ENCODE measurements around the gene RNF151. TPM values are rescaled to one million over a fixed set of nuclear protein-coding genes. Genes with fewer than 3 reads are reported as not detected.

The RNF151 gene
- total RNA-seq, 2 experiments from 2014 or later = not detected

DNA sequence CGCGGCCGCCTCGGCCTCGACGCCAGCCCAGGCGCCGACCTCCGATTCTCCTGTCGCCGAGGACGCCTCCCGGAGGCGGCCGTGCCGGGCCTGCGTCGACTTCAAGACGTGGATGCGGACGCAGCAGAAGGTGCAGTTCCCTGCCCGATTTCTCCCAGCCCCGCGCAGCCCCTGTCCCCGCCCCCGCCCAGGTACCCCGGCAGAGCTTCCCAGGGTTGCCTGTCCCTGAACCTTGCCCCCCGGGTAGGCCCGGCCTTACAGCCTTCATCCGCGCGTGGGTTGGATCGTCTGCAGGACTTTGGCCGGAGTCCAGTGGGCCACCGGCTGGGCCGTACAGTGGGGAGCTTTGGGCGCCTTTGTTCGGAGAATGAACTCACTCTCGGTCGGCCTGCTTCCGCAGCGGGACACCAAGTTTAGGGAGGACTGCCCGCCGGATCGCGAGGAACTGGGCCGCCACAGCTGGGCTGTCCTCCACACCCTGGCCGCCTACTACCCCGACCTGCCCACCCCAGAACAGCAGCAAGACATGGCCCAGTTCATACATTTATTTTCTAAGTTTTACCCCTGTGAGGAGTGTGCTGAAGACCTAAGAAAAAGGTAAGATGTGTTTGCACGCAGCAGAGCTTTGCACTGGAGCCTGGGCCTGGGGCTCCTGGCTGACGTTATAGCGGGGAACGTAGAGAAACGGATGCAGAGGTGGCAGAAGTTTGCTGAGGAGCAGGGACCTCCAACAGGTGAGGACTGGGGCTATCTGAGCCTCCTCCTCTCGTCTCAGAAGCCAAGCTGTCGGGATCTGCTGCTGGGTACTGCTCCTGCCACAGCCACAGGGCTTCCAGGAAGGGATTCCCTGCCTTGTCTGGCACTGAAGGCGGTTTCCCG lies 17.9 kb downstream of the RNF151 start:
- Histone ChIP-seq H3K36me3 (ENCODE audit: insufficient read depth, low read length) (peaks cover 12% of the 10 kb centered on the region), H3K9me3 (ENCODE audit: control insufficient read depth in 1 of 2, insufficient read depth in 1 of 2, low read length in 2 of 2) (peaks cover 0 to 20% of the 10 kb centered on the region in 2 experiments), H3K4me3 (ENCODE audit: low read length) (peak overlapping the region; percentile 65), H3K4me1 (ENCODE audit: insufficient read depth, low read length) (peaks cover 44% of the 10 kb centered on the region), H3K27ac (ENCODE audit: low read depth in 1 of 2, low read length in 2 of 2) (no peak overlapping the region), H3K27me3 (ENCODE audit: control insufficient read depth in 1 of 2, insufficient read depth in 2 of 2, low read length in 2 of 2) (peaks cover 33 to 35% of the 10 kb centered on the region in 2 experiments)
- H3K36me3 Mint-ChIP-seq (ENCODE audit: low read depth) = peaks cover 20% of the 10 kb centered on the region
- TF ChIP-seq, protein P1, sequence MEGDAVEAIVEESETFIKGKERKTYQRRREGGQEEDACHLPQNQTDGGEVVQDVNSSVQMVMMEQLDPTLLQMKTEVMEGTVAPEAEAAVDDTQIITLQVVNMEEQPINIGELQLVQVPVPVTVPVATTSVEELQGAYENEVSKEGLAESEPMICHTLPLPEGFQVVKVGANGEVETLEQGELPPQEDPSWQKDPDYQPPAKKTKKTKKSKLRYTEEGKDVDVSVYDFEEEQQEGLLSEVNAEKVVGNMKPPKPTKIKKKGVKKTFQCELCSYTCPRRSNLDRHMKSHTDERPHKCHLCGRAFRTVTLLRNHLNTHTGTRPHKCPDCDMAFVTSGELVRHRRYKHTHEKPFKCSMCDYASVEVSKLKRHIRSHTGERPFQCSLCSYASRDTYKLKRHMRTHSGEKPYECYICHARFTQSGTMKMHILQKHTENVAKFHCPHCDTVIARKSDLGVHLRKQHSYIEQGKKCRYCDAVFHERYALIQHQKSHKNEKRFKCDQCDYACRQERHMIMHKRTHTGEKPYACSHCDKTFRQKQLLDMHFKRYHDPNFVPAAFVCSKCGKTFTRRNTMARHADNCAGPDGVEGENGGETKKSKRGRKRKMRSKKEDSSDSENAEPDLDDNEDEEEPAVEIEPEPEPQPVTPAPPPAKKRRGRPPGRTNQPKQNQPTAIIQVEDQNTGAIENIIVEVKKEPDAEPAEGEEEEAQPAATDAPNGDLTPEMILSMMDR (IDR thresholded peaks at IDR 0.05) = no peak
- H3K27ac Mint-ChIP-seq = peak overlapping the region; percentile 56
- peak in 1 of 14 experiments; percentile 51 for DNase-seq
- intact Hi-C loops (cut with DNase I, micrococcal nuclease) = no loop called here
- ChIA-PET POLR2A (interaction anchor here (0.6 to 6.8 kb wide), 10 partner anchors 8 to 171 kb away, joined by 3 to 62 read pairs (median 4); partner anchors contain the start of genes PKD1, RPS2, TBL3 and TRAF7), CTCF (interaction anchor here (2.1 kb wide), 1 partner anchor 20 kb away, joined by 8 read pairs; no protein-coding TSS in a partner anchor)
- H3K9me3 Mint-ChIP-seq = no peaks in the 10 kb centered on the region
- H3K4me1 Mint-ChIP-seq (ENCODE audit: low read depth) = peaks cover 30% of the 10 kb centered on the region
- peak overlapping the region; percentile 87 for H3K4me3 Mint-ChIP-seq
- H3K27me3 Mint-ChIP-seq = peaks cover 50% of the 10 kb centered on the region
- ATAC-seq (ENCODE audit: poor library complexity) = peak; percentile 48

DNA sequence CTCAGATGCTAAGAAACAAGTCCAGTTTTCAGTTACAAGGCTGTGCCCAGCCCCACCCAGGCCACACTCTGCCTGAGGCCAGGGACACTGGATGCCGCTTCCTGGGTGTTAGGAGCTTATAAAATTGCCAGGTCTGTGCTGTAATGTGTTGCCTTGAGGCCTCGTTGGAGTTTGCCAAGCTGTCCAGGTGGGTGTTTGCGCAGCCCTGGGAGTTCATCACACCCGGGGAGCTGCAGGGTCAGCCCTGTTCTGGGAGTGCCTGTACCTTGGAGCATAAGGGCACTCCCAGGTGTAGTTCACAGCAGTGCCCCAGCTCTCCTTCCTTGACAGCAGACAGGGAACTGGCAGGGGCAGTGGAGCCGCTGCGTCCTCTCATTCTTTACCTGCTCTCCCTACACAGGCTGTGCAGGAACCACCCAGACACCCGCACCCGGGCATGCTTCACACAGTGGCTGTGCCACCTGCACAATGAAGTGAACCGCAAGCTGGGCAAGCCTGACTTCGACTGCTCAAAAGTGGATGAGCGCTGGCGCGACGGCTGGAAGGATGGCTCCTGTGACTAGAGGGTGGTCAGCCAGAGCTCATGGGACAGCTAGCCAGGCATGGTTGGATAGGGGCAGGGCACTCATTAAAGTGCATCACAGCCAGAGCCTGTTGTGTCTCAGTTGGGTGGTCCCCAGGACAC lies 19.0 kb downstream of the RNF151 start:
- H3K36me3 Mint-ChIP-seq (ENCODE audit: low read depth) = peaks cover 20% of the 10 kb centered on the region
- peaks cover 30% of the 10 kb centered on the region for H3K4me1 Mint-ChIP-seq (ENCODE audit: low read depth)
- H3K27ac Mint-ChIP-seq = peak overlapping the region; percentile 56
- peak overlapping the region; percentile 87 for H3K4me3 Mint-ChIP-seq
- TF ChIP-seq, protein P1 (IDR thresholded peaks at IDR 0.05) = no peak
- peaks cover 27 to 29% of the 10 kb centered on the region in 2 experiments for H3K27me3 ChIP-seq (ENCODE audit: control insufficient read depth in 1 of 2, insufficient read depth in 2 of 2, low read length in 2 of 2)
- peaks cover 0 to 13% of the 10 kb centered on the region in 2 experiments for H3K9me3 ChIP-seq (ENCODE audit: control insufficient read depth in 1 of 2, insufficient read depth in 1 of 2, low read length in 2 of 2)
- DNase-seq (no peak), ATAC-seq (ENCODE audit: poor library complexity) (no peak)
- no peak overlapping the region for H3K4me3 ChIP-seq (ENCODE audit: low read length)
- H3K9me3 Mint-ChIP-seq = no peaks in the 10 kb centered on the region
- ChIA-PET POLR2A (interaction anchor here (1.2 to 6.8 kb wide), 6 partner anchors 10 to 170 kb away, joined by 3 to 62 read pairs (median 8); partner anchors contain the start of genes RPS2, TBL3 and TRAF7), CTCF (no interaction called here)
- H3K27ac ChIP-seq (ENCODE audit: low read depth in 1 of 2, low read length in 2 of 2) = no peak overlapping the region
- H3K4me1 ChIP-seq (ENCODE audit: insufficient read depth, low read length) = peaks cover 43% of the 10 kb centered on the region
- H3K27me3 Mint-ChIP-seq = peaks cover 44% of the 10 kb centered on the region
- H3K36me3 ChIP-seq (ENCODE audit: insufficient read depth, low read length) = peaks cover 12% of the 10 kb centered on the region
- intact Hi-C loops (cut with DNase I, micrococcal nuclease) = no loop called here

DNA sequence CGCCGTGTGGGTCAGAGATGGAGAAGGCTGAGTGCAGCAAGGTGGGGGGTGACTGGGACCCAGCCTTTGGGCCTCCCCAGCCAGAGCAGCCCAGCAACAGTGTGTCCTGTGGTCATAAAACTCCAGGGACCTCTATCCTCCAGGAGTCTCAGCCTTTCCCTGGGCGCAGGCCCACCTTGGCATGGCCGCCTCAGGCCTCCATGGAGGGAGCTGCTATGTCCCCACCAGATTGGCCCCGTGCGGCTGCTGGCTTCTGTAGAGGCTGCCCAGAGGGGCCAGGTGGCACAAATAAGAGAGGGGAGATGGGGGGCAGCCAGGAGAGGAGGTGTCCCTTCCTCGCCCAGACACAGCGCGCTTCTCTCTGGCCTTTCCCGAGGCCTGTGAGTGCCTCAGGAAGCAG lies 20.5 kb downstream of the RNF151 start:
- ChIA-PET CTCF (no interaction called here), POLR2A (interaction anchor here (2.7 kb wide), 1 partner anchor 23 kb away, joined by 12 read pairs; the partner anchor contains the start of gene RPS2)
- Histone ChIP-seq H3K4me3 (ENCODE audit: low read length) (no peak overlapping the region), H3K27ac (ENCODE audit: low read depth in 1 of 2, low read length in 2 of 2) (no peak overlapping the region), H3K27me3 (ENCODE audit: control insufficient read depth in 1 of 2, insufficient read depth in 2 of 2, low read length in 2 of 2) (peaks cover 14 to 18% of the 10 kb centered on the region in 2 experiments), H3K4me1 (ENCODE audit: insufficient read depth, low read length) (peaks cover 54% of the 10 kb centered on the region), H3K36me3 (ENCODE audit: insufficient read depth, low read length) (peaks cover 12% of the 10 kb centered on the region), H3K9me3 (ENCODE audit: control insufficient read depth in 1 of 2, insufficient read depth in 1 of 2, low read length in 2 of 2) (peaks cover 0 to 9% of the 10 kb centered on the region in 2 experiments)
- Mint-ChIP-seq H3K4me1 (ENCODE audit: low read depth) (peaks cover 40% of the 10 kb centered on the region), H3K9me3 (no peaks in the 10 kb centered on the region), H3K27me3 (peaks cover 37% of the 10 kb centered on the region), H3K36me3 (ENCODE audit: low read depth) (peaks cover 20% of the 10 kb centered on the region), H3K4me3 (peak overlapping the region; percentile 70), H3K27ac (no peak overlapping the region)
- ATAC-seq (ENCODE audit: poor library complexity) (no peak), DNase-seq (no peak)
- TF ChIP-seq, protein P1 (IDR thresholded peaks at IDR 0.05) = no peak
- intact Hi-C loops (cut with DNase I, micrococcal nuclease) = no loop called here
